ENCODE data around the gene SMC1A. TPM values are rescaled to one million over a fixed set of nuclear protein-coding genes. Genes with fewer than 3 reads are reported as not detected.
A peak's percentile ranks its signal among the peaks of the same experiment; 100 is the strongest.

Gene SMC1A
- total RNA-seq, 6 experiments from 2014 or later = 40.5 to 62.0 (median 58.4) TPM

DNA sequence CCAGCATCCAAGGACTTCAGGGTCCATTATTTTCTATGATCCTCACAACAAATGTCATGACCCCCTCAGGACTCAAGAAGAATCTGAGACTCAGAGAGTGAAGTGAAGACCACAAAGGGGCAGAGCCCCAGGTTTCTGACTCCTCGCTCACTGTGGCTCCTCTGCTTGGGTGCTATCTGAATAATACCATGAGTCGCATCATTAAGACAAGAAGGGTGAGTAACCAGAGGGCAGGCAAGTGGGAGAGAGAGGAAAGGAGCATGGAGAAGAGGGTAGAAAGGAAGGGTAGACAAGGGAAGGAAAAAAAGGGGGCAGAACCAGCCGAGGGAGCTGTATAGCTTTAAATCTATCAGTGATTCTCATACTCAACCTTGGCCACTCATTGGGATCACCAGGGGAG is 27.2 kb upstream of the SMC1A start:
- Mint-ChIP-seq H3K4me1 (ENCODE audit: low read depth) (peaks cover 6% of the 10 kb centered on the region; the same call in 1 of the 2 replicates), H3K36me3 (ENCODE audit: low read depth) (no peaks in the 10 kb centered on the region), H3K27me3 (ENCODE audit: insufficient read depth) (peaks cover 2% of the 10 kb centered on the region; the same call in 1 of the 2 replicates), H3K4me3 (no peak overlapping the region), H3K27ac (no peak overlapping the region), H3K9me3 (no peaks in the 10 kb centered on the region)
- no peak for TF ChIP-seq CTCF (IDR thresholded peaks at IDR 0.05)
- no peak for DNase-seq

GRCh38 chrX:53447441-53447840 is 25.0 kb upstream of the SMC1A start:
- H3K27me3 Mint-ChIP-seq (ENCODE audit: insufficient read depth) = peaks cover 2% of the 10 kb centered on the region; the same call in 1 of the 2 replicates
- DNase-seq = no peak
- no peaks in the 10 kb centered on the region for H3K9me3 Mint-ChIP-seq
- peaks cover 6% of the 10 kb centered on the region; the same call in 1 of the 2 replicates for H3K4me1 Mint-ChIP-seq (ENCODE audit: low read depth)
- TF ChIP-seq CTCF (IDR thresholded peaks at IDR 0.05) = no peak
- H3K4me3 Mint-ChIP-seq = no peak overlapping the region
- H3K36me3 Mint-ChIP-seq (ENCODE audit: low read depth) = no peaks in the 10 kb centered on the region
- no peak overlapping the region for H3K27ac Mint-ChIP-seq

- Mint-ChIP-seq H3K4me3 (no peak overlapping the region), H3K36me3 (ENCODE audit: low read depth) (no peaks in the 10 kb centered on the region), H3K27ac (no peak overlapping the region), H3K9me3 (no peaks in the 10 kb centered on the region), H3K27me3 (ENCODE audit: insufficient read depth) (peaks cover 2% of the 10 kb centered on the region; the same call in 1 of the 2 replicates), H3K4me1 (ENCODE audit: low read depth) (peaks cover 6% of the 10 kb centered on the region; the same call in 1 of the 2 replicates)
- TF ChIP-seq CTCF (IDR thresholded peaks at IDR 0.05) = peak; percentile 72
- no peak for DNase-seq
Observed at GRCh38 chrX:53445977-53446376, 23.5 kb upstream of the SMC1A start.

- no peak for TF ChIP-seq CTCF (IDR thresholded peaks at IDR 0.05)
- H3K9me3 Mint-ChIP-seq = no peaks in the 10 kb centered on the region
Observed at GRCh38 chrX:53442322-53442631, 19.8 kb upstream of the SMC1A start.

GRCh38 chrX:53441531-53442321 is 19.3 kb upstream of the SMC1A start:
- Mint-ChIP-seq H3K27ac (no peak overlapping the region), H3K4me1 (ENCODE audit: low read depth) (peaks cover 7% of the 10 kb centered on the region), H3K4me3 (peak overlapping the region; percentile 87), H3K9me3 (no peaks in the 10 kb centered on the region), H3K27me3 (ENCODE audit: insufficient read depth) (no peaks in the 10 kb centered on the region; the same call in 1 of the 2 replicates), H3K36me3 (ENCODE audit: low read depth) (no peaks in the 10 kb centered on the region)
- peak; percentile 43 for DNase-seq
- no peak for TF ChIP-seq CTCF (IDR thresholded peaks at IDR 0.05)

More at GRCh38 chrX:53442322-53442631, 19.8 kb upstream of the SMC1A start:
- Mint-ChIP-seq H3K27me3 (ENCODE audit: insufficient read depth) (no peaks in the 10 kb centered on the region; the same call in 1 of the 2 replicates), H3K36me3 (ENCODE audit: low read depth) (no peaks in the 10 kb centered on the region), H3K4me3 (no peak overlapping the region), H3K27ac (no peak overlapping the region), H3K4me1 (ENCODE audit: low read depth) (peaks cover 7% of the 10 kb centered on the region)
- no peak for DNase-seq

Data from HFFc6 (cell line).